ENCODE measurements around the gene GPAT2.
"Not testable (repeated sequence)": the region's sequence is repeated elsewhere in the genome, so short reads cannot be mapped to it uniquely, and the experiment has no call there.

GPAT2 gene

GRCh38 chr2:96034792-96035191 is at the start of gene GPAT2:
TSS of gene GPAT2 (minus strand) at chr2:96034916. CDS start at chr2:96032359, 2,557 bp downstream.
- DNase-seq, result not testable (repeated sequence)

GRCh38 chr2:96083989-96084857 is 49.5 kb upstream of the GPAT2 start:
- DNase-seq, result no peak

GRCh38 chr2:96083064-96083939 is 48.6 kb upstream of the GPAT2 start:
- no peak for DNase-seq

GRCh38 chr2:96082211-96083063 is 47.7 kb upstream of the GPAT2 start:
- no peak for DNase-seq

- DNase-seq, result no peak
Measured at GRCh38 chr2:96081042-96081441, 46.3 kb upstream of the GPAT2 start.

GRCh38 chr2:96075199-96075771 is 40.6 kb upstream of the GPAT2 start:
- DNase-seq, result no peak

GRCh38 chr2:96074156-96074555 is 39.4 kb upstream of the GPAT2 start:
- DNase-seq, result no peak

- no peak for DNase-seq
Measured at GRCh38 chr2:96073170-96073775, 38.6 kb upstream of the GPAT2 start.

- DNase-seq, result no peak
Measured at GRCh38 chr2:96072746-96073145, 38.0 kb upstream of the GPAT2 start.

- DNase-seq, result not testable (repeated sequence)
Measured at GRCh38 chr2:96071977-96072491, 37.3 kb upstream of the GPAT2 start.

GRCh38 chr2:96071087-96071976 is 36.6 kb upstream of the GPAT2 start:
- DNase-seq, result not testable (repeated sequence)

GRCh38 chr2:96070351-96070750 is 35.6 kb upstream of the GPAT2 start:
- not testable (repeated sequence) for DNase-seq

GRCh38 chr2:96069878-96070277 is 35.2 kb upstream of the GPAT2 start:
- not testable (repeated sequence) for DNase-seq

- not testable (repeated sequence) for DNase-seq
Measured at GRCh38 chr2:96067902-96068581, 33.3 kb upstream of the GPAT2 start.

- DNase-seq, result not testable (repeated sequence)
Measured at GRCh38 chr2:96067098-96067660, 32.5 kb upstream of the GPAT2 start.

GRCh38 chr2:96066511-96066910 is 31.8 kb upstream of the GPAT2 start:
- DNase-seq, result not testable (repeated sequence)

GRCh38 chr2:96065954-96066353 is 31.2 kb upstream of the GPAT2 start:
- not testable (repeated sequence) for DNase-seq

GRCh38 chr2:96065381-96065930 is 30.7 kb upstream of the GPAT2 start:
- no peak for DNase-seq

- DNase-seq, result not testable (repeated sequence)
Measured at GRCh38 chr2:96064760-96065159, 30.0 kb upstream of the GPAT2 start.
